Fibroblast of lung (primary cell): ENCODE data around the gene SLC38A6.

ENCODE experiments used
- CTCF ChIP-seq, 2 donors: IDR thresholded peaks in 1 of 2; conservative IDR thresholded peaks in 1 of 2; 1 replicate in 1 of 2; 2 replicates in 1 of 2; pipeline ENCODE4 v1.5.1; 2011 to 2012; ENCODE audit warnings: low read length in 2 of 2, control low read depth in 1 of 2, inconsistent platforms in 1 of 2, low read depth in 1 of 2, mild to moderate bottlenecking in 1 of 2
- EZH2 ChIP-seq: IDR thresholded peaks from 2 replicates; pipeline ENCODE4 v1.5.1; 2012; ENCODE audit warnings: low read length, control low read depth, mild to moderate bottlenecking; ENCODE audit errors: missing control alignments

GRCh38 chr14:61034416-61035120, 53.5 kb downstream of the SLC38A6 start:
- TF ChIP-seq CTCF (conservative IDR thresholded peaks at IDR 0.05 in 1 of 2, IDR thresholded peaks at IDR 0.05 in 1 of 2; ENCODE audit: low read depth in 1 of 2, low read length in 2 of 2) (no peak), EZH2 (no peak)
